Ishikawa (cell line): ENCODE data around the gene C20orf141.

Experiments used
- CEBPB ChIP-seq: IDR thresholded peaks from 2 replicates; pipeline ENCODE4 v1.6.1; 2012
- CREB1 ChIP-seq: IDR thresholded peaks from 2 replicates; pipeline ENCODE4 v1.6.1; 2012; ENCODE audit warnings: low read depth
- EGR1 ChIP-seq: IDR thresholded peaks from 2 replicates; pipeline ENCODE4 v1.6.1; 2012
- EP300 ChIP-seq: IDR thresholded peaks from 2 replicates; pipeline ENCODE4 v1.6.1; 2012; ENCODE audit warnings: borderline replicate concordance
- FOXM1 ChIP-seq: IDR thresholded peaks from 2 replicates; pipeline ENCODE4 v1.6.1; 2012; ENCODE audit warnings: low read depth, borderline replicate concordance
- NFIC ChIP-seq: IDR thresholded peaks from 2 replicates; pipeline ENCODE4 v1.6.1; 2012
- RAD21 ChIP-seq: IDR thresholded peaks from 2 replicates; pipeline ENCODE4 v1.6.1; 2012; ENCODE audit warnings: low read depth
- TAF1 ChIP-seq: IDR thresholded peaks from 2 replicates; pipeline ENCODE4 v1.6.1; 2012; ENCODE audit warnings: low read depth, mild to moderate bottlenecking
- TCF12 ChIP-seq: IDR thresholded peaks from 2 replicates; pipeline ENCODE4 v1.6.1; 2012; ENCODE audit warnings: low read depth
- TEAD4 ChIP-seq: IDR thresholded peaks from 2 replicates; pipeline ENCODE4 v1.6.1; 2012
- YY1 ChIP-seq: IDR thresholded peaks from 2 replicates; pipeline ENCODE4 v1.6.1; 2012; ENCODE audit warnings: low read depth
- ZBTB7A ChIP-seq: IDR thresholded peaks from 2 replicates; pipeline ENCODE4 v1.6.1; 2012; ENCODE audit warnings: low read depth
- TF ChIP-seq, protein P1 (sequence below): IDR thresholded peaks from 2 replicates; pipeline ENCODE4 v1.6.1; 2012; ENCODE audit warnings: low read depth, mild to moderate bottlenecking
- TF ChIP-seq, protein P2 (sequence below): IDR thresholded peaks from 2 replicates; pipeline ENCODE4 v1.6.1; 2012
- TF ChIP-seq, protein P3 (sequence below): IDR thresholded peaks from 2 replicates; pipeline ENCODE4 v1.6.1; 2012

C20orf141 gene

DNA sequence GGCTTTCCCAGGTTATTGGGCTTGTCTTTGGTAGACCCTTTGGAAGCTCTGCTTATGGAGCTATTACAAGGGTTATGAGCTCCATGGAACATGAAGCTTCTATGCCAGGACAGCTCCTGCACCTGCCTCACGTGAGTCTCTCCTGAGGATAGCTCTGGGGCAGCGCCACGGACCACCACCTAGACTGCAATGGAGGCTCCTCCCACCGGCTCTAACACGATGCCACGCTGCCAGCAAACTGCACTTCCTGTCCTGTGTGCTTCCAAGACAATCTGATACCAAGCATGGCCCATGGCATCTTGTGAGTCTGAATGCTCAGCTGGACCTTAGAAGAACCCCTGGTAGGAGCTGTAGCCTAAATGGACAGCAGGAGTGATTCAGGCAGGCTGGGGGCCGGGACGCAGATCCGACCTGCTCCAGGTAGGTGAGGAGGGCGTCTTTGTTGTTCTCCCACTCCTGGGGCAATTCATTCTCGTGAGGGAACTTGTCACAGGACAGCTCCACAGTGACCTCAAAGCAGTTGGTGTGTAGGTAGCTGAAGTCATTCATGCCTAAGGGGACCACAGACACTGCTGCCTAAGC lies 19.8 kb upstream of the C20orf141 start:
- no peak for TF ChIP-seq ZBTB7A
- TF ChIP-seq, protein P1, sequence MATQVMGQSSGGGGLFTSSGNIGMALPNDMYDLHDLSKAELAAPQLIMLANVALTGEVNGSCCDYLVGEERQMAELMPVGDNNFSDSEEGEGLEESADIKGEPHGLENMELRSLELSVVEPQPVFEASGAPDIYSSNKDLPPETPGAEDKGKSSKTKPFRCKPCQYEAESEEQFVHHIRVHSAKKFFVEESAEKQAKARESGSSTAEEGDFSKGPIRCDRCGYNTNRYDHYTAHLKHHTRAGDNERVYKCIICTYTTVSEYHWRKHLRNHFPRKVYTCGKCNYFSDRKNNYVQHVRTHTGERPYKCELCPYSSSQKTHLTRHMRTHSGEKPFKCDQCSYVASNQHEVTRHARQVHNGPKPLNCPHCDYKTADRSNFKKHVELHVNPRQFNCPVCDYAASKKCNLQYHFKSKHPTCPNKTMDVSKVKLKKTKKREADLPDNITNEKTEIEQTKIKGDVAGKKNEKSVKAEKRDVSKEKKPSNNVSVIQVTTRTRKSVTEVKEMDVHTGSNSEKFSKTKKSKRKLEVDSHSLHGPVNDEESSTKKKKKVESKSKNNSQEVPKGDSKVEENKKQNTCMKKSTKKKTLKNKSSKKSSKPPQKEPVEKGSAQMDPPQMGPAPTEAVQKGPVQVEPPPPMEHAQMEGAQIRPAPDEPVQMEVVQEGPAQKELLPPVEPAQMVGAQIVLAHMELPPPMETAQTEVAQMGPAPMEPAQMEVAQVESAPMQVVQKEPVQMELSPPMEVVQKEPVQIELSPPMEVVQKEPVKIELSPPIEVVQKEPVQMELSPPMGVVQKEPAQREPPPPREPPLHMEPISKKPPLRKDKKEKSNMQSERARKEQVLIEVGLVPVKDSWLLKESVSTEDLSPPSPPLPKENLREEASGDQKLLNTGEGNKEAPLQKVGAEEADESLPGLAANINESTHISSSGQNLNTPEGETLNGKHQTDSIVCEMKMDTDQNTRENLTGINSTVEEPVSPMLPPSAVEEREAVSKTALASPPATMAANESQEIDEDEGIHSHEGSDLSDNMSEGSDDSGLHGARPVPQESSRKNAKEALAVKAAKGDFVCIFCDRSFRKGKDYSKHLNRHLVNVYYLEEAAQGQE: no peak

DNA sequence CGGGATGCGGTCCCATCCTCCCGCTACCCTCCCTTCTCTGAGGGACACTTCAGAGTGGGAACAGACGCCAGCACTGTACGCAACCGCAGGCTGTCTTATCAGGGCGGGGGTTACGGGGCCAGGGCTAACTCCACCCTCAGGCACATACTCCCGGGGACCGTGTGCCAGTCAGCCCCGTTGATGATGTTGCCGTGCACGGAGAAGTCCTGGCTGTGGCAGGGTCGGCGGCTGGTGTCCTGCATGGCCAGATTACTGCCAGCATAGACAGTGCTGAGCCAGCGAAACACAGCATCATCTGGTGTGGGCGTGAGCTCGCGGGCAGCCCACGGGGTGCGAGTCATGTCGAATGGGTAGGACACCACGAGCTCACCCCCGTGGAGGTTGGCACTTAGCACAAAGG lies 19.3 kb upstream of the C20orf141 start:
- TF ChIP-seq EGR1 (no peak), ZBTB7A (no peak), TEAD4 (no peak), FOXM1 (no peak), EP300 (no peak), CEBPB (no peak), TCF12 (no peak), RAD21 (no peak), NFIC (no peak), CREB1 (no peak), YY1 (no peak)
- TF ChIP-seq, protein P2, sequence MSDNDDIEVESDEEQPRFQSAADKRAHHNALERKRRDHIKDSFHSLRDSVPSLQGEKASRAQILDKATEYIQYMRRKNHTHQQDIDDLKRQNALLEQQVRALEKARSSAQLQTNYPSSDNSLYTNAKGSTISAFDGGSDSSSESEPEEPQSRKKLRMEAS: no peak
- TF ChIP-seq, protein P3, sequence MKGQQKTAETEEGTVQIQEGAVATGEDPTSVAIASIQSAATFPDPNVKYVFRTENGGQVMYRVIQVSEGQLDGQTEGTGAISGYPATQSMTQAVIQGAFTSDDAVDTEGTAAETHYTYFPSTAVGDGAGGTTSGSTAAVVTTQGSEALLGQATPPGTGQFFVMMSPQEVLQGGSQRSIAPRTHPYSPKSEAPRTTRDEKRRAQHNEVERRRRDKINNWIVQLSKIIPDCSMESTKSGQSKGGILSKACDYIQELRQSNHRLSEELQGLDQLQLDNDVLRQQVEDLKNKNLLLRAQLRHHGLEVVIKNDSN: no peak
- TF ChIP-seq, protein P1: no peak

DNA sequence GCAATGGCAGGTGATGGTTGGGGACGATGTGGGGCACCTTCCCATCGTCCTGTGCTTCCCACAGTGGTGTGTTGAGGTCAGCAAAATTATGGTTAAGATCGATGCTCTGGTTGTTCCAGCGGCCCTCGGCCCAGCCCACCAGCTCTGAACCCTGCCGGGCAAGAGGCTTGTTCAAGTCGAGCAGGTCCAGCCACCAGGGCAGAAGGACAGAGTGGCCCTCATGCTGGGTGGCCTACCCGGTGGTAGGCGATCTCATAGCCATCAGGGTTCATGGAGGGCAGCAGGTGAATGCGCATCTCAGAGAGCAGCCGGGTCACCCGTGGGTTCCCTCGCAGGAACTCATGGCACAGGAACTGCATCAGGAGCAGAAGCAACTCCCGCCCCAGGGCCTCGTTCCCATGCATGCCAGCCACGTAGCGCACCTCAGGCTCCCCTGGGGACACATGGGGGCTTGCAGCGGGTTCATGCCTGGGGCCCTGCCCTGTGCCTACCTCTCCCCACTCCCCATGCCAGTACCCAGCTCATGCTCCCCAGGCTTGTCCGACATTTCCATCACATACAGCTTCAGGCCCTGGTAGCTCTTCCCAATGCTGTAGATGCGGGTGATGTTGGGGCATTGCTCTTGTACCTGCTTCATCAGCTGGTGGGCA lies 18.7 kb upstream of the C20orf141 start:
- TF ChIP-seq YY1 (no peak), EGR1 (no peak), EP300 (no peak), TAF1 (no peak), TEAD4 (no peak), NFIC (no peak)
- TF ChIP-seq, protein P2: no peak

GRCh38 chr20:2797136-2797983 lies 17.4 kb upstream of the C20orf141 start:
- TF ChIP-seq, protein P3: no peak
- no peak for TF ChIP-seq CREB1
- no peak for TF ChIP-seq TCF12
- TF ChIP-seq FOXM1: no peak
- no peak for TF ChIP-seq TEAD4
- TF ChIP-seq, protein P2: no peak
- TF ChIP-seq, protein P1: no peak
- no peak for TF ChIP-seq TAF1
- no peak for TF ChIP-seq CEBPB
- no peak for TF ChIP-seq ZBTB7A
- TF ChIP-seq RAD21: no peak
